ENCODE data around the gene CEMIP. TPM values are rescaled to one million over a fixed set of nuclear protein-coding genes. Genes with fewer than 3 reads are reported as not detected.
"Not testable (repeated sequence)": the region's sequence is repeated elsewhere in the genome, so short reads cannot be mapped to it uniquely, and the experiment has no call there.

The CEMIP gene
- total RNA-seq, 4 donors from 2014 or later, result 5.4 to 9.2 (median 8.7) TPM

DNA sequence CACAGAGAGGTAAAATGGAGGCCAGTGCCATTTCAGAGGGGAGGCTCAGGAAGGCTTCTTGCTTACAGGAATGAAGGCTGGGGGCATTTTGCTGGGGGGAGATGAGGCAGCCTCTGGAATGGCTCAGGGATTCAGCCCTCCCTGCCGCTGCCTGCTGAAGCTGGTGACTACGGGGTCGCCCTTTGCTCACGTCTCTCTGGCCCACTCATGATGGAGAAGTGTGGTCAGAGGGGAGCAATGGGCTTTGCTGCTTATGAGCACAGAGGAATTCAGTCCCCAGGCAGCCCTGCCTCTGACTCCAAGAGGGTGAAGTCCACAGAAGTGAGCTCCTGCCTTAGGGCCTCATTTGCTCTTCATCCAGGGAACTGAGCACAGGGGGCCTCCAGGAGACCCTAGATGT is 170.6 kb downstream of the CEMIP start:
- TF ChIP-seq POLR2A (IDR thresholded peaks at IDR 0.05) (no peak), EP300 (IDR thresholded peaks at IDR 0.05) (no peak), POLR2AphosphoS5 (IDR thresholded peaks at IDR 0.05) (no peak)
- TF ChIP-seq, protein P1, sequence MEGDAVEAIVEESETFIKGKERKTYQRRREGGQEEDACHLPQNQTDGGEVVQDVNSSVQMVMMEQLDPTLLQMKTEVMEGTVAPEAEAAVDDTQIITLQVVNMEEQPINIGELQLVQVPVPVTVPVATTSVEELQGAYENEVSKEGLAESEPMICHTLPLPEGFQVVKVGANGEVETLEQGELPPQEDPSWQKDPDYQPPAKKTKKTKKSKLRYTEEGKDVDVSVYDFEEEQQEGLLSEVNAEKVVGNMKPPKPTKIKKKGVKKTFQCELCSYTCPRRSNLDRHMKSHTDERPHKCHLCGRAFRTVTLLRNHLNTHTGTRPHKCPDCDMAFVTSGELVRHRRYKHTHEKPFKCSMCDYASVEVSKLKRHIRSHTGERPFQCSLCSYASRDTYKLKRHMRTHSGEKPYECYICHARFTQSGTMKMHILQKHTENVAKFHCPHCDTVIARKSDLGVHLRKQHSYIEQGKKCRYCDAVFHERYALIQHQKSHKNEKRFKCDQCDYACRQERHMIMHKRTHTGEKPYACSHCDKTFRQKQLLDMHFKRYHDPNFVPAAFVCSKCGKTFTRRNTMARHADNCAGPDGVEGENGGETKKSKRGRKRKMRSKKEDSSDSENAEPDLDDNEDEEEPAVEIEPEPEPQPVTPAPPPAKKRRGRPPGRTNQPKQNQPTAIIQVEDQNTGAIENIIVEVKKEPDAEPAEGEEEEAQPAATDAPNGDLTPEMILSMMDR (IDR thresholded peaks at IDR 0.05), result no peak
- Histone ChIP-seq H3K4me3 (no peak overlapping the region), H3K9me3 (no peaks in the 10 kb centered on the region), H3K36me3 (peaks cover 67% of the 10 kb centered on the region), H3K27me3 (no peaks in the 10 kb centered on the region), H3K4me1 (no peaks in the 10 kb centered on the region), H3K27ac (no peak overlapping the region)
- peak in 1 of 2 donors; percentile 65 for DNase-seq (ENCODE audit: low spot score in 2 of 2)
- WGBS, result 100% methylated on average over 4 of the region's 4 CpGs

- WGBS, result 85% methylated on average over 8 of the region's 8 CpGs
- H3K36me3 ChIP-seq, result peaks cover 63% of the 10 kb centered on the region
- TF ChIP-seq EP300 (IDR thresholded peaks at IDR 0.05), result no peak
Measured at GRCh38 chr15:80950291-80951078, 171.3 kb downstream of the CEMIP start.

GRCh38 chr15:80951941-80952340 is 172.8 kb downstream of the CEMIP start:
- peaks cover 12% of the 10 kb centered on the region for H3K4me1 ChIP-seq
- H3K27me3 ChIP-seq, result no peaks in the 10 kb centered on the region
- no peak for TF ChIP-seq POLR2A (IDR thresholded peaks at IDR 0.05)
- TF ChIP-seq, protein P1 (IDR thresholded peaks at IDR 0.05), result no peak
- no peak for TF ChIP-seq POLR2AphosphoS5 (IDR thresholded peaks at IDR 0.05)
- no peak for TF ChIP-seq EP300 (IDR thresholded peaks at IDR 0.05)
- peaks cover 51% of the 10 kb centered on the region for H3K36me3 ChIP-seq
- no peak overlapping the region for H3K4me3 ChIP-seq
- WGBS, result 72% methylated on average over 5 of the region's 5 CpGs
- no peaks in the 10 kb centered on the region for H3K9me3 ChIP-seq
- no peak overlapping the region for H3K27ac ChIP-seq
- peak in 1 of 2 donors; percentile 56 for DNase-seq (ENCODE audit: low spot score in 2 of 2)

More at GRCh38 chr15:80950291-80951078, 171.3 kb downstream of the CEMIP start:
- Histone ChIP-seq H3K27me3 (no peaks in the 10 kb centered on the region), H3K4me3 (no peak overlapping the region), H3K4me1 (peaks cover 2% of the 10 kb centered on the region), H3K27ac (no peak overlapping the region), H3K9me3 (no peaks in the 10 kb centered on the region)
- DNase-seq (ENCODE audit: low spot score in 2 of 2), result peak in 1 of 2 donors; percentile 52

GRCh38 chr15:80953001-80953952 is 174.1 kb downstream of the CEMIP start:
- DNase-seq (ENCODE audit: low spot score in 2 of 2), result peak in 1 of 2 donors; percentile 62
- Histone ChIP-seq H3K27ac (no peak overlapping the region), H3K27me3 (no peaks in the 10 kb centered on the region), H3K36me3 (peaks cover 38% of the 10 kb centered on the region), H3K4me3 (no peak overlapping the region), H3K4me1 (peaks cover 12% of the 10 kb centered on the region), H3K9me3 (no peaks in the 10 kb centered on the region)
- 96% methylated on average over 12 of the region's 12 CpGs for WGBS
- TF ChIP-seq, protein P1 (IDR thresholded peaks at IDR 0.05), result no peak
- no peak for TF ChIP-seq POLR2A (IDR thresholded peaks at IDR 0.05)
- no peak for TF ChIP-seq POLR2AphosphoS5 (IDR thresholded peaks at IDR 0.05)
- no peak for TF ChIP-seq EP300 (IDR thresholded peaks at IDR 0.05)

- 84% methylated on average over 9 of the region's 9 CpGs for WGBS
- H3K4me1 ChIP-seq, result peaks cover 12% of the 10 kb centered on the region
- TF ChIP-seq, protein P1 (IDR thresholded peaks at IDR 0.05), result no peak
- TF ChIP-seq EP300 (IDR thresholded peaks at IDR 0.05) (no peak), POLR2A (IDR thresholded peaks at IDR 0.05) (no peak), POLR2AphosphoS5 (IDR thresholded peaks at IDR 0.05) (no peak)
- H3K9me3 ChIP-seq, result no peaks in the 10 kb centered on the region
- no peaks in the 10 kb centered on the region for H3K27me3 ChIP-seq
- peaks cover 37% of the 10 kb centered on the region for H3K36me3 ChIP-seq
- no peak overlapping the region for H3K27ac ChIP-seq
- H3K4me3 ChIP-seq, result no peak overlapping the region
- DNase-seq (ENCODE audit: low spot score in 2 of 2), result peak in 1 of 2 donors; percentile 57
Measured at GRCh38 chr15:80953953-80954778, 175.0 kb downstream of the CEMIP start.

DNA sequence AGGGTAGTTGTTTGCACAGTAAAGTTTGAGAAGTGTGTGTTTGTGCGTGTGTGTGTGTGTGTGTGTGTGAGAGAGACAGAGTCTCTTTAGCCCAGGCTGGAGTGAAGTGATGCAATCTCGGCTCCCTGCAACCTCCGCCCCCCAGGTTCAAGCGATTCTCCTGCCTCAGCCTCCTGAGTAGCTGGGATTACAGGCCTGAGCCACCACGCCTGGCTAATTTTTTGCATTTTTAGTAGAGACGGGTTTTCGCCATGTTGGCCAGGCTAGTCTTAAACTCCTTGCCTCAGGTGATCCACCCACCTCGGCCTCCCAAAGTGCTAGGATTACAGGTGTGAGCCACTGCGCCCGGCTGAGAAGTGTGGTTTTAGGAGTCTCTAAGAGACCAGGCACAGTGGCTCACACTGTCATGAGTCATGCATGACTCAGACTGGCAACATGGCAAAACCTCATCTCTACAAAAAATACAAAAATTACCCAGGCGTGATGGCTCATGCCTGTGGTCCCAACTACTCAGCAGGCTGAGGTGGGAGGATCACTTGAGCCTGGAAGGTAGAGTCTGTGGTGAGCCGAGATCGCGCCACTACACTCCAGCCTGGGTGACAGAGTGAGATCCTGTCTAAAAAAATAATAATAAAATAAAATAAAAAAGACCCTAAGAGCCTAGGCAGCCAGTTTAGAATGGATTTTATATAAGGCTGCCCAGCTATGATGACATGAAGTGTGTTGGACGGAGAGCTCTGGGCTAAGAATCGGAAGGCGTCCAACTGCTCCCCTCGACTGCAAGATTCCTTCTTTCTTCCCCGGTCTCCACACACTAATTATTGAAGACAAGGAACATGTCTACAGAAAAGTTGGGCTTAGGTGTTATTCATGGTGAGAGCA is 176.6 kb downstream of the CEMIP start:
- WGBS, result 73% methylated on average over 17 of the region's 19 CpGs
- DNase-seq (ENCODE audit: low spot score in 2 of 2), result peak in 1 of 2 donors; percentile 53

More for the DNA sequence above, 176.6 kb downstream of the CEMIP start:
- not testable (repeated sequence) for H3K4me3 ChIP-seq, H3K9me3 ChIP-seq, H3K27me3 ChIP-seq, H3K27ac ChIP-seq
- H3K4me1 ChIP-seq, result peaks cover 12% of the 10 kb centered on the region
- H3K36me3 ChIP-seq, result peaks cover 26% of the 10 kb centered on the region
